HG03039 (cell line): ENCODE results near the gene TINAGL1.
"Not testable (repeated sequence)": the region's sequence is repeated elsewhere in the genome, so short reads cannot be mapped to it uniquely, and the experiment has no call there.

Experiments used
- ATAC-seq: cut with Tn5 transposase; IDR thresholded peaks from one replicate; pipeline ENCODE4 v1.9.1; 2021; ENCODE audit warnings: mild to moderate bottlenecking, moderate library complexity; ENCODE audit not compliant: unreplicated experiment

The TINAGL1 gene

GRCh38 chr1:31583082-31583994, 7.0 kb downstream of the TINAGL1 start:
- ATAC-seq, result no peak

- ATAC-seq, result no peak
Observed at GRCh38 chr1:31583995-31584868, 7.9 kb downstream of the TINAGL1 start.

- no peak for ATAC-seq
Observed at GRCh38 chr1:31584869-31585735, 8.8 kb downstream of the TINAGL1 start.

GRCh38 chr1:31585736-31586365, 9.5 kb downstream of the TINAGL1 start:
- no peak for ATAC-seq

GRCh38 chr1:31586376-31587327, 10.3 kb downstream of the TINAGL1 start:
- no peak for ATAC-seq

GRCh38 chr1:31587328-31587699, 11.0 kb downstream of the TINAGL1 start:
- ATAC-seq, result not testable (repeated sequence)

- ATAC-seq, result no peak
Observed at GRCh38 chr1:31587720-31588423, 11.6 kb downstream of the TINAGL1 start.

GRCh38 chr1:31588751-31589515, 12.6 kb downstream of the TINAGL1 start:
- ATAC-seq, result no peak

GRCh38 chr1:31591425-31592093, 15.2 kb downstream of the TINAGL1 start:
- ATAC-seq, result no peak

GRCh38 chr1:31592132-31592531, 15.8 kb downstream of the TINAGL1 start:
- ATAC-seq, result no peak

- ATAC-seq, result no peak
Observed at GRCh38 chr1:31593136-31593665, 16.9 kb downstream of the TINAGL1 start.

GRCh38 chr1:31593770-31594632, 17.7 kb downstream of the TINAGL1 start:
- ATAC-seq, result no peak

- no peak for ATAC-seq
Observed at GRCh38 chr1:31595836-31596736, 19.8 kb downstream of the TINAGL1 start.

- no peak for ATAC-seq
Observed at GRCh38 chr1:31596737-31597097, 20.4 kb downstream of the TINAGL1 start.

GRCh38 chr1:31598980-31599379, 22.7 kb downstream of the TINAGL1 start:
- ATAC-seq, result no peak
